Measurements from ENCODE around the gene POM121C. TPM values are rescaled to one million over a fixed set of nuclear protein-coding genes. Genes with fewer than 3 reads are reported as not detected.
A peak's percentile ranks its signal among the peaks of the same experiment; 100 is the strongest.
"Not testable (repeated sequence)": the region's sequence is repeated elsewhere in the genome, so short reads cannot be mapped to it uniquely, and the experiment has no call there.

POM121C gene
- total and polyA plus RNA-seq, 2 of the 13 experiments (the other 11 are each of a cell fraction or from before 2014, with no cell fraction given): 7.3 to 20.2 TPM

DNA sequence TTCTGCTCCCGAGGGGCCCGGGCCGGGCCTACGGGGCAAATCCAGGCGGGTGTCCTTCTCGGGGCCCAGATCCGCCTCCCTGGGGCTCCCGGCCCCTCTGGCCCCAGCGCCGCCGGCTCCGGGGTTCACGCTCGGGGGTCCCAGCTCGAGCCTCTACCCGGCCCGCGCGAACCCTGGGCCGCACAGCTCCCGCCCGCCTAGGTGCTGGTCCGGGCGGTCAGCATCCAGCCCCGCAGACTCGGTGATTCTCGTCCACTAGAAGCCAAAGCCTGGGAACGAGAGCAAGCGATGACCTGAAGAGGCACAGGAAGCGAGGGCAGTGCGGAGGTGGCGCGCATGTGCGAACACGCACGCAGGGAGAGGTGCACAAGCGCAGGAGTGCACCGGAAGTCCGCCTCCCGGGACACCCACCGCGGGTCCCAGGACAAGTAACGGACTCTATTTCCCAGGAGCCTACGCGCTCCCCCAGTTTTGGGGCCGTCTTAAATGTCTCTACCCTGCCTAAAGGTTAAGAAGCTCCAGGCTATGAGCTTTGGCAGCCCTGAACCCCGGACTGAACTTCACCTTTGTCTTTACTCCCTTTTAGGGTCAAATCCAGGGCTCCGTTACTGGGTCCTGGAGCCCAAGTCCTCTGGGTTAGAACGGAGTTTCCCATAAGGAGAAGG is at the start of gene POM121C (continued):
- TF ChIP-seq, protein P1, sequence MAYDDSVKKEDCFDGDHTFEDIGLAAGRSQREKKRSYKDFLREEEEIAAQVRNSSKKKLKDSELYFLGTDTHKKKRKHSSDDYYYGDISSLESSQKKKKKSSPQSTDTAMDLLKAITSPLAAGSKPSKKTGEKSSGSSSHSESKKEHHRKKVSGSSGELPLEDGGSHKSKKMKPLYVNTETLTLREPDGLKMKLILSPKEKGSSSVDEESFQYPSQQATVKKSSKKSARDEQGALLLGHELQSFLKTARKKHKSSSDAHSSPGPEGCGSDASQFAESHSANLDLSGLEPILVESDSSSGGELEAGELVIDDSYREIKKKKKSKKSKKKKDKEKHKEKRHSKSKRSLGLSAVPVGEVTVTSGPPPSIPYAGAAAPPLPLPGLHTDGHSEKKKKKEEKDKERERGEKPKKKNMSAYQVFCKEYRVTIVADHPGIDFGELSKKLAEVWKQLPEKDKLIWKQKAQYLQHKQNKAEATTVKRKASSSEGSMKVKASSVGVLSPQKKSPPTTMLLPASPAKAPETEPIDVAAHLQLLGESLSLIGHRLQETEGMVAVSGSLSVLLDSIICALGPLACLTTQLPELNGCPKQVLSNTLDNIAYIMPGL (CRISPR knock-in tag; IDR thresholded peaks at IDR 0.05; ENCODE audit: borderline replicate concordance in 1 of 2, low read depth in 1 of 2): peak; percentile 33 to 84; a peak in 3 of 4 replicates
- not testable (repeated sequence) for TF ChIP-seq NONO, LCORL (IDR thresholded peaks at IDR 0.05)
- TF ChIP-seq NONO (CRISPR knock-in tag; conservative IDR thresholded peaks at IDR 0.05) (peak; percentile 45; the same call in 1 of the 2 replicates), LCORL (CRISPR knock-in tag; IDR thresholded peaks at IDR 0.05) (0 out of 2 replicates have a peak, but pooled peaks have one; percentile 62), TBX2 (CRISPR knock-in tag; IDR thresholded peaks at IDR 0.05; ENCODE audit: borderline replicate concordance) (peak; percentile 68), ZFY (CRISPR knock-in tag; IDR thresholded peaks at IDR 0.05) (peak; percentile 86), TAF1 (CRISPR knock-in tag; IDR thresholded peaks at IDR 0.05) (peak; percentile 76), ZNF883 (CRISPR knock-in tag; IDR thresholded peaks at IDR 0.05; ENCODE audit: not compliant biosample characterization) (peak; percentile 56), MED8 (CRISPR knock-in tag; IDR thresholded peaks at IDR 0.05; ENCODE audit: insufficient replicate concordance) (peak; percentile 68), SAFB2 (CRISPR knock-in tag; IDR thresholded peaks at IDR 0.05; ENCODE audit: borderline replicate concordance, low read depth) (0 out of 2 replicates have a peak, but pooled peaks have one; percentile 36), ZSCAN31 (CRISPR knock-in tag; IDR thresholded peaks at IDR 0.05; ENCODE audit: low read depth) (peak; percentile 77; the same call in 1 of the 2 replicates), ZNF343 (CRISPR knock-in tag; IDR thresholded peaks at IDR 0.05) (peak; percentile 61; the same call in 1 of the 2 replicates), HIVEP1 (CRISPR knock-in tag; IDR thresholded peaks at IDR 0.05) (peak; percentile 60; the same call in 1 of the 2 replicates), AGO2 (optimal IDR thresholded peaks at IDR 0.05; ENCODE audit: low read depth, low read length) (peak; percentile 79)
- TF ChIP-seq, protein P2, sequence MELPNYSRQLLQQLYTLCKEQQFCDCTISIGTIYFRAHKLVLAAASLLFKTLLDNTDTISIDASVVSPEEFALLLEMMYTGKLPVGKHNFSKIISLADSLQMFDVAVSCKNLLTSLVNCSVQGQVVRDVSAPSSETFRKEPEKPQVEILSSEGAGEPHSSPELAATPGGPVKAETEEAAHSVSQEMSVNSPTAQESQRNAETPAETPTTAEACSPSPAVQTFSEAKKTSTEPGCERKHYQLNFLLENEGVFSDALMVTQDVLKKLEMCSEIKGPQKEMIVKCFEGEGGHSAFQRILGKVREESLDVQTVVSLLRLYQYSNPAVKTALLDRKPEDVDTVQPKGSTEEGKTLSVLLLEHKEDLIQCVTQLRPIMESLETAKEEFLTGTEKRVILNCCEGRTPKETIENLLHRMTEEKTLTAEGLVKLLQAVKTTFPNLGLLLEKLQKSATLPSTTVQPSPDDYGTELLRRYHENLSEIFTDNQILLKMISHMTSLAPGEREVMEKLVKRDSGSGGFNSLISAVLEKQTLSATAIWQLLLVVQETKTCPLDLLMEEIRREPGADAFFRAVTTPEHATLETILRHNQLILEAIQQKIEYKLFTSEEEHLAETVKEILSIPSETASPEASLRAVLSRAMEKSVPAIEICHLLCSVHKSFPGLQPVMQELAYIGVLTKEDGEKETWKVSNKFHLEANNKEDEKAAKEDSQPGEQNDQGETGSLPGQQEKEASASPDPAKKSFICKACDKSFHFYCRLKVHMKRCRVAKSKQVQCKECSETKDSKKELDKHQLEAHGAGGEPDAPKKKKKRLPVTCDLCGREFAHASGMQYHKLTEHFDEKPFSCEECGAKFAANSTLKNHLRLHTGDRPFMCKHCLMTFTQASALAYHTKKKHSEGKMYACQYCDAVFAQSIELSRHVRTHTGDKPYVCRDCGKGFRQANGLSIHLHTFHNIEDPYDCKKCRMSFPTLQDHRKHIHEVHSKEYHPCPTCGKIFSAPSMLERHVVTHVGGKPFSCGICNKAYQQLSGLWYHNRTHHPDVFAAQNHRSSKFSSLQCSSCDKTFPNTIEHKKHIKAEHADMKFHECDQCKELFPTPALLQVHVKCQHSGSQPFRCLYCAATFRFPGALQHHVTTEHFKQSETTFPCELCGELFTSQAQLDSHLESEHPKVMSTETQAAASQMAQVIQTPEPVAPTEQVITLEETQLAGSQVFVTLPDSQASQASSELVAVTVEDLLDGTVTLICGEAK (IDR thresholded peaks at IDR 0.05): not testable (repeated sequence)
- TF ChIP-seq, protein P2 (CRISPR knock-in tag; IDR thresholded peaks at IDR 0.05): peak; percentile 47; the same call in 1 of the 2 replicates

Measured in HepG2 (cell line).